Erythroblast (primary cell): ENCODE data around the gene DIP2B.

Experiments used
- DNase-seq, 2 experiments: peaks; one replicate each; lab custom pipeline; 2025; lab: John Stamatoyannopoulos, UW
- GATA1 ChIP-seq: IDR thresholded peaks from 2 replicates; pipeline ENCODE4 v1.6.1; 2011; ENCODE audit warnings: low read depth, mild to moderate bottlenecking, control low read depth, low read length, moderate library complexity
- POLR2A ChIP-seq: IDR thresholded peaks from 2 replicates; pipeline ENCODE4 v1.6.1; 2011; ENCODE audit warnings: mild to moderate bottlenecking, low read length

Gene DIP2B

DNA sequence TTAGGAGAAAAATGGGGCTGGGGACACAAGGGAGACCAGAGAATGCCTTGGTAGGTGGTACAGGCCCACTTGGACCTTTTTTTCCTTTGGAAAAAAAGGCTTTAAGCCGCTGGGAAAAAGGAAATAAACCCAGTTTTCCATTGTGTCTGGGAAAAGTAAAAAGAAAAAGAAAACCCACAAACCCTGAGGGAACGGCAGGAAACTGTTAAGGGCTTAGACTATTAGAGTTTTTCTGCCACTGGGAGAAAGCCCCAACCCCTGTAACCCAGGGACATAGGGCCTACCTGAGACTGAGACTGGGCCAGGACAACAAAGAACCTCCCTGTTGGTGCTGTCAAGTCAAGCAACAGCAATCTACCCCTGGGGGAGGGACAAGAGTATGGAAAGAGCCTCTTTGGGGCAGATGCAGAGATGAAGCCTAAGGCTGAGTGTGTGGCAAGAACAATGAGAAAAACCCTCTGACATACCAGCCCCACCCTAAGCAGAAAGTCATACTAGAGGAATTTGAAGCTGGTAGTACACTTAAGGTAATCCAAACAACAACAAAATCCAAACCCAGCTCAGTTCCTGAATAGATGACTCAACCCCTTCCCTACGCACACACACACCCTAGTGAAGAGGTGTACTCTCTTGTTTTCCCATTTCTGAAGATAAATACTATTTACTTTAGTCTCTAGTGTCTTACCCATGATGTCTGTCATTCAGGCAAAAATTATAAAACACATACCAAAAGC, 281.9 kb downstream of the DIP2B start:
- DNase-seq: no peak

DNA sequence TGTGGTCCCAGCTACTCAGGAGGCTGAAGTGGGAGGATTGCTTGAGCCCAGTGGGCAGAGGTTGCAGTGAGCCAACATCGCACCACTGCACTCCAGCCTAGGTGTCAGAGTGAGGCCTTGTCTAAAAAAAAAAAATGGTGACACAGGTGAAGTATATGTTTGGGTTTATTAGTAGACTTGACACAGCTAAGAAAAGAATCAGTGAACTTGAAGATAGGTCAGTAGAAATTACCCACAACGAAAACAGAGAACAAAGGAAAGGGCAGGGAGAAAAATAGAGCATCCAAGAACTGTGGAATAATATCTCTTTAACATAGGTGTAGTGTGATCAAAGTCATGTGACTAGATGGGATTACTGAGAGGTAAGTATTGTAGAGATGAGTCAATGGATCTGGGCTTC, 282.8 kb downstream of the DIP2B start:
- TF ChIP-seq POLR2A: no peak
- TF ChIP-seq GATA1: no peak
- no peak for DNase-seq

More for the DNA sequence above, 281.9 kb downstream of the DIP2B start:
- TF ChIP-seq POLR2A (no peak), GATA1 (no peak)

- TF ChIP-seq GATA1 (no peak), POLR2A (no peak)
- no peak for DNase-seq
These were observed 283.8 kb downstream of the DIP2B start for GRCh38 chr12:50788561-50788960.

DNA sequence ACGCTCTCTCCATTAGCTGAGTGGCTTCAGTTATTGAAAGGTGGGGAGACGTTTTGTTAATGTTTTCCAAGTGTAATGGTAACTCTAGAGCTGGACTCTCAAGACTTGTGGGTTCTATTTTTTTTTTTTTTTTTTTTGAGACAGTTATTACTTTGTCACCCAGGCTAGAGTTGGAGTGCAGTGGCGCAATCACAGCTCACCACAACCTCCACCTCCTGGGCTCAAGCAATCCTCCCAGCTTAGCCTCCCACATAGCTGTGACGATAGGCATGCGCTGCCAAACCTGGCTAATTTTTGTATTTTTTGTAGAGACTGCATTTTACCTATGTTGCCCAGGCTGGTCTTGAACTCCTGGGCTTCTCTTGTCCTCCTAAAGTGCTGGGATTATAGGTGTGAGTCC, 285.3 kb downstream of the DIP2B start:
- TF ChIP-seq POLR2A (no peak), GATA1 (no peak)
- DNase-seq: no peak
